GM12878 (cell line): ENCODE data around the gene LENEP. TPM values are rescaled to one million over a fixed set of nuclear protein-coding genes. Genes with fewer than 3 reads are reported as not detected.

Experiments
- ATAC-seq: fragments of 200-7000 bp; cut with Tn5 transposase; 3 replicates; pipeline ENCODE4 v1.9.1; 2020; ENCODE audit warnings: mild to moderate bottlenecking, moderate library complexity
- BruUV-seq: library from RNA; stranded (reverse); fragments of 400-500 nt; replicated peaks from 2 replicates; lab custom pipeline; 2021; lab: Mats Ljungman, UMichigan
- CTCF ChIA-PET: fragments of 300-600 bp; sonication (Branson Sonifier 250); formaldehyde crosslinking; extraction: SDS; loops from one replicate; lab custom pipeline; 2021; ENCODE audit warnings: inconsistent platforms; lab: Yijun Ruan, JAX
- POLR2A ChIA-PET: fragments of 350-600 bp; formaldehyde crosslinking; extraction: SDS; loops from one replicate; lab custom pipeline; 2021; ENCODE audit warnings: inconsistent platforms; lab: Charles Lee
- RAD21 ChIA-PET: fragments of 300-600 bp; sonication (Branson Sonifier 250); formaldehyde crosslinking; loops from one replicate; lab custom pipeline; 2023; ENCODE audit warnings: antibody characterized with exemption; ENCODE audit not compliant: unreplicated experiment; lab: Charles Lee
- SMC1A ChIA-PET: fragments of 300-600 bp; sonication (Branson Sonifier 250); formaldehyde crosslinking; loops from one replicate; lab custom pipeline; 2023; ENCODE audit not compliant: unreplicated experiment, uncharacterized antibody; lab: Charles Lee
- DNase-seq: peaks from one replicate; pipeline ENCODE4 v3.0.0-alpha.2; 2011; ENCODE audit warnings: low read depth, low spot score
- FAIRE-seq: peaks from 3 replicates; lab custom pipeline; 2011; peaks lifted over from hg19 to GRCh38; lab: Jason Lieb, UNC
- H2AFZ ChIP-seq: 2 replicates; pipeline ENCODE4 v1.6.0; 2011; ENCODE audit warnings: low read depth, low read length, control low read depth; ENCODE audit not compliant: control insufficient read depth
- H3K27ac ChIP-seq: 2 replicates; pipeline ENCODE4 v1.5.1; 2011; ENCODE audit warnings: control low read depth; ENCODE audit not compliant: control insufficient read depth, insufficient read depth
- H3K27me3 ChIP-seq, 2 experiments: replicated peaks in 1 of 2; 2 replicates each; pipeline versions ENCODE4 v1.6.0 to v1.6.1; 2011; ENCODE audit warnings: low read length in 1 of 2; ENCODE audit not compliant: control insufficient read depth in 2 of 2, insufficient read depth in 2 of 2
- H3K36me3 ChIP-seq, 2 experiments: 2 replicates each; pipeline ENCODE4 v1.5.1; 2011; ENCODE audit warnings: low read length in 1 of 2; ENCODE audit not compliant: control insufficient read depth in 2 of 2, insufficient read depth in 2 of 2
- H3K4me1 ChIP-seq: 2 replicates; pipeline ENCODE4 v1.6.1; 2011; ENCODE audit warnings: mild to moderate bottlenecking, low read length, moderate library complexity, mixed read lengths; ENCODE audit not compliant: control insufficient read depth, insufficient read depth
- H3K4me2 ChIP-seq: 2 replicates; pipeline ENCODE4 v1.6.0; 2011; ENCODE audit warnings: control low read depth; ENCODE audit not compliant: control insufficient read depth, insufficient read depth
- H3K4me3 ChIP-seq: fragments of 200-600 bp; sonication (generic); 2 replicates; pipeline ENCODE4 v1.5.1; 2016
- H3K79me2 ChIP-seq: 2 replicates; pipeline ENCODE4 v1.6.0; 2011; ENCODE audit warnings: low read length; ENCODE audit not compliant: control insufficient read depth, insufficient read depth
- H3K9ac ChIP-seq: 2 replicates; pipeline ENCODE4 v1.8.0; 2011; ENCODE audit warnings: low read length, control low read depth, mixed read lengths; ENCODE audit not compliant: control insufficient read depth, insufficient read depth
- H3K9me3 ChIP-seq: replicated peaks from 3 replicates; pipeline ENCODE4 v1.5.1; 2011; ENCODE audit warnings: mild to moderate bottlenecking, low read length; ENCODE audit not compliant: control insufficient read depth, insufficient read depth
- H4K20me1 ChIP-seq: 2 replicates; pipeline ENCODE4 v1.6.0; 2011; ENCODE audit not compliant: control insufficient read depth, insufficient read depth
- ATF7 ChIP-seq: fragments of 450-650 bp; IDR thresholded peaks from 2 replicates; pipeline ENCODE4 v1.6.1; 2016; ENCODE audit warnings: low read depth, mild to moderate bottlenecking
- BCLAF1 ChIP-seq: fragments of 450-650 bp; IDR thresholded peaks from 2 replicates; pipeline ENCODE4 v1.6.1; 2017; ENCODE audit warnings: antibody characterized with exemption, mild to moderate bottlenecking, moderate library complexity
- FOS ChIP-seq: IDR thresholded peaks from 3 replicates; pipeline ENCODE4 v1.6.1; 2011; ENCODE audit warnings: borderline replicate concordance; ENCODE audit not compliant: insufficient read length; ENCODE audit errors: extremely low read depth
- JUNB ChIP-seq: IDR thresholded peaks from 2 replicates; pipeline ENCODE4 v1.6.1; 2016; ENCODE audit warnings: antibody characterized with exemption, mild to moderate bottlenecking
- LARP7 ChIP-seq: fragments of 450-650 bp; IDR thresholded peaks from 2 replicates; pipeline ENCODE4 v1.6.1; 2017; ENCODE audit warnings: mild to moderate bottlenecking
- NR2C1 ChIP-seq: fragments of 450-650 bp; IDR thresholded peaks from 2 replicates; pipeline ENCODE4 v1.6.1; 2017; ENCODE audit warnings: antibody characterized with exemption, mild to moderate bottlenecking, moderate library complexity
- NR2F1 ChIP-seq: fragments of 450-650 bp; conservative IDR thresholded peaks from 2 replicates; pipeline ENCODE4 v1.6.1; 2017; ENCODE audit warnings: mild to moderate bottlenecking
- SP1 ChIP-seq: IDR thresholded peaks from one replicate; pipeline ENCODE4 v1.6.1; 2011; ENCODE audit warnings: low read depth, low read length
- STAT1 ChIP-seq: fragments of 450-650 bp; conservative IDR thresholded peaks from 2 replicates; pipeline ENCODE4 v1.6.1; 2014; ENCODE audit warnings: antibody characterized with exemption, mild to moderate bottlenecking
- TBL1XR1 ChIP-seq: IDR thresholded peaks from 2 replicates; pipeline ENCODE4 v1.6.1; 2012; ENCODE audit warnings: low read depth, low read length, improper control_type of control experiment
- TCF12 ChIP-seq: IDR thresholded peaks from 2 replicates; pipeline ENCODE4 v1.6.1; 2011; ENCODE audit warnings: low read depth, mild to moderate bottlenecking, low read length
- YBX1 ChIP-seq: fragments of 450-650 bp; IDR thresholded peaks from 2 replicates; pipeline ENCODE4 v1.6.1; 2016; ENCODE audit warnings: antibody characterized with exemption
- YY1 ChIP-seq: IDR thresholded peaks from 2 replicates; pipeline ENCODE4 v1.6.1; 2011; ENCODE audit warnings: low read depth, mild to moderate bottlenecking, low read length
- ZBTB11 ChIP-seq: fragments of 450-650 bp; formaldehyde crosslinking; IDR thresholded peaks from 2 replicates; pipeline ENCODE4 v1.5.0; 2022; ENCODE audit warnings: mild to moderate bottlenecking, missing genetic modification characterization
- ZBTB4 ChIP-seq: fragments of 450-650 bp; formaldehyde crosslinking; IDR thresholded peaks from 2 replicates; pipeline ENCODE4 v1.4.0; 2022; ENCODE audit warnings: mild to moderate bottlenecking, moderate library complexity
- WGBS: methylation state at CpG from one replicate; pipeline ENCODE4 v1.1.6; 2016; ENCODE audit warnings: low lambda C conversion rate; ENCODE audit not compliant: insufficient replicate concordance, insufficient coverage; ENCODE audit errors: missing lambda C conversion rate; 5-methylcytosine and 5-hydroxymethylcytosine counted together
- in situ Hi-C: fragments of 300-500 bp; cut with MboI; formaldehyde crosslinking; loops from 9 replicates; pipeline ENCODE4 v1.14.3; 2018; ENCODE audit warnings: mixed read lengths
- intact Hi-C: fragments of 100-400 bp; cut with micrococcal nuclease; formaldehyde crosslinking; loops from one replicate; pipeline ENCODE4 v1.14.2; 2022; ENCODE audit not compliant: unreplicated experiment
- polyA plus RNA-seq, 11 experiments: library from polyadenylated mRNA; depleted of rRNA in 4 of 11; unstranded in 6 of 11; stranded (reverse) in 5 of 11; fragments of >200 nt; fragmentation: Nextera tagmentation in 4 of 11; fragmentation: Illumina TruSeq in 1 of 11; extraction: Ambion mirVana in 4 of 11; extraction: Trizol in 1 of 11; gene quantifications; 1 replicate in 1 of 11; 2 replicates in 10 of 11; pipeline versions ENCODE4 v1.2.1 to v1.2.3, GENCODE V29; 2011 to 2016; ENCODE audit warnings: inconsistent platforms in 2 of 11, missing spikeins in 2 of 11, low read depth in 1 of 11
- total RNA-seq, 4 experiments: library from RNA; depleted of rRNA in 3 of 4; stranded (reverse); fragments of >200 nt in 3 of 4; fragmentation: Illumina TruSeq in 1 of 4; extraction: Trizol in 1 of 4; gene quantifications; 2 replicates each; pipeline versions ENCODE4 v1.2.1 to v1.2.3, GENCODE V29; 2013 to 2021

LENEP gene
- total and polyA plus RNA-seq, 10 of the 15 experiments (the other 5 are each of a cell fraction or from before 2014, with no cell fraction given) = 0.27 to 1.1 (median 0.64) TPM; not detected in 7

GRCh38 chr1:154956544-154956941, 36.8 kb upstream of the LENEP start:
- Histone ChIP-seq H3K9ac (peak overlapping the region; percentile 30; the same call in 1 of the 2 replicates), H4K20me1 (no peaks in the 10 kb centered on the region), H3K4me3 (peak overlapping the region; percentile 81; the same call in 1 of the 2 replicates), H3K36me3 (peaks cover 3 to 5% of the 10 kb centered on the region in 2 experiments; a peak in 2 of 4 replicates), H3K4me2 (peak overlapping the region; percentile 93), H3K4me1 (peaks cover 33% of the 10 kb centered on the region), H3K27me3 (no peaks in the 10 kb centered on the region), H3K9me3 (no peaks in the 10 kb centered on the region), H3K27ac (peak overlapping the region; percentile 72; the same call in 1 of the 2 replicates), H2AFZ (peak overlapping the region; percentile 57), H3K79me2 (peaks cover 25% of the 10 kb centered on the region)
- FAIRE-seq = no peak
- ChIA-PET POLR2A (interaction anchor here (1.0 to 12.3 kb wide), 7 partner anchors 16 to 82 kb away, joined by 4 to 140 read pairs (median 10); partner anchors contain the start of genes CKS1B, FLAD1, PMVK and SHC1), SMC1A (interaction anchor here (0.7 to 2.5 kb wide), 11 partner anchors 14 to 397 kb away, joined by 3 to 21 read pairs (median 5); partner anchors contain the start of genes FLAD1, PMVK and SHC1), CTCF (interaction anchor here (0.8 to 2.8 kb wide), 11 partner anchors 9 to 397 kb away, joined by 3 to 17 read pairs (median 4); partner anchors contain the start of genes ADAM15, FLAD1, LENEP and SHC1), RAD21 (interaction anchor here (1.0 to 2.6 kb wide), 9 partner anchors 17 to 165 kb away, joined by 3 to 10 read pairs (median 6); partner anchors contain the start of genes ADAM15, FLAD1 and PMVK)
- no peak for ATAC-seq
- intact Hi-C loops (no loop called here), in situ Hi-C loops (no loop called here)
- WGBS = 51% methylated on average over 6 of the region's 6 CpGs
- DNase-seq = no peak
- BruUV-seq = TSS peak; percentile 72
- TF ChIP-seq TBL1XR1 (no peak), NR2F1 (no peak), YY1 (no peak), SP1 (no peak), LARP7 (no peak), JUNB (no peak), ATF7 (no peak), TCF12 (no peak), ZBTB11 (CRISPR knock-in tag) (no peak), YBX1 (no peak), STAT1 (no peak), FOS (no peak), ZBTB4 (no peak), NR2C1 (no peak), BCLAF1 (no peak)
